Eye (tissue), 1 donor: Measurements from ENCODE around the gene ARHGAP15.
A peak's percentile ranks its signal among the peaks of the same experiment; 100 is the strongest.

Experiments
- DNase-seq: peaks from one replicate; pipeline ENCODE4 v3.0.0-alpha.2; 2015

Gene ARHGAP15

DNA sequence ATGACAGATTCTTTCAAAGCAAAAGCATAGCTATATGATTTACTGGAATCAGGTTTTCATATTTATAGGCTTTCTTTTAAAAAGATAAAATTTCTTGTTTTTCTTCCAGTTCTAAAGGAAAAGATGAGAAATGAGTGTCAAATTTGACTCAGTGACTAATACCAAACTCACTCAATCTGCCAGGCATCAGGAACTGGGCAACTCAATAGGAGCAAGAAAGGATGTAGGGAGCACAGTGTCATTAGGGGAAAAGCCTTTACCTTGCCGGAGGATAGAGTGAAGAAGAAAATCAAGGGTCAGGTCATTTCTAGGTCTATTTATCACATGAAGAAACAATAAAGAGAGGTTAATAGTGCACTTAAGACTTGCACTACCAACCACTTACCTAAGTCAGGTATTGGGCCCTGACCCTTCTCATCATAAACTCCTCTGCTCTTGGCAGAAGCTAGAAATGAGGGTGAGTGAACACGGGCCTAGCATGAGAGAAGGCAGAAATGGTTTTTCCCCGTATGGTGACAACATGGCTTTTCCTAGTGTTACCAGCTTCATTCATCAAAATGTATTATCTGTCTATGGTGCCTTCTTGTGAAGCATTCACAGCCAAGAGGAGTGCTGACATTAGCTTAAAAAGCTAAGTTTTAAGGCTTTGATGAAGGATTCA lies 151.0 kb downstream of the ARHGAP15 start:
- DNase-seq = no peak

DNA sequence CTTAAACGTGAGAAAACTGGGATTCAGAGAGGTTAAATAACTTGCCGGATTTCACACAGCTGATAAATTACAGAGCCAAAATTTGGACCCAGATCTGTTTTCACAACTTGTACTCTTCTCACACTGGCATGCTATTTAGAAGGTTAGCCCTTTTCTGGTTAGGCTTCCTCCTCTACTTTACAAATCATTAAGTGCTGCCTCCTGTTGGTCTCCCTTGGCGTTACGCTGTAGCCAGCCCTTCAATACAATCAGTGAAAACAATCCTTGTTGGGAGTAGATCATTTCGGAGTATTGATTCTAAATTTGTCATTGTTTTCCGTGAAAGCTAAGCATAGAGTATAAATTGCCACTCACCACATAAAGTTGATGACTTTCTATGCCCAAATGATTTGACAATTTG lies 153.5 kb downstream of the ARHGAP15 start:
- DNase-seq = no peak

DNA sequence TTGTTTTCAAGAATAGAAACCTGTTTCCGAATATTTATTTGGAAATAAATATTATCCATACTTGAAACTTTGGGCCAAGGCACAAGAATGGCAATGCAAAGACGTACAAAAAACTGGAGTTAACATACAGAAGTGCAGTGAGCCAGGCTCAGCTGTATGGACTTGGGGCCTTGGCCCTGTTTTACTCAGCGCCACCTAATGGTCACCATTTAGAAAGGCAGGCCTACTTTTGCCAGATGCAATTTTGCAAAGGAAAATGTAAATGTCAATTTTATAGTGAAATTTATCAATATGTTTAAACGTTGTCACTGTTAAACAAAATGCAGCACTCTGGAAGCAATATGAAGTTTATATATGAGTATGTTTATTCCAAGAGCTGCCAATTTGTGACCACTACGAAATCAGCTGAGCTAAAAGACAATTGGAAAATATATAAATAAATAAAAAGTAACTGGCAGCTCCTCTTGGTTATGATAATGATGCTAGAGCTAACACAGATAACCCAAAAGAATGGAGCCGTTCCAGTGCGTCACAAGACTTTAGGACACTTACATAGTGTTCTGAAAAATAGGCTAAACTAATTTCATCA lies 155.0 kb downstream of the ARHGAP15 start:
- DNase-seq = peak; percentile 34

DNA sequence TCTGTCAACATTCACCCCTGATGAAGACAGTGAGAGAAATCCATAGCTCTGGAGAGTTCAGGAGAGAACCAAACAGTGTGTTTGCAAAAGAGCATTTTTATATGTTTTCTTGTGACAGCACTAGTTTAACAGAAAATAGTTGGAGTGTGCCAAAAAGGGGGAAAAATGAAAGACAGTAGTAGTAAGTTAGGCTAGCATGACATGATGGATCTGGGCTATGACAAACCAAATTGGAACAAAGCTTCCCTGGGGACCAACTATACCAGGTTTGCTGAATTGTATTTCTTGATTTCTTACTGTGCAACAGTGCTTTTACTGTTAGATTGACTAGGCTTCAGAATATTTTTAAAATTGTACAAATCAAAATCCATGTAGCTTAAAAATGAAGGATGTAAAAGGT lies 159.8 kb downstream of the ARHGAP15 start:
- DNase-seq = peak; percentile 50

DNA sequence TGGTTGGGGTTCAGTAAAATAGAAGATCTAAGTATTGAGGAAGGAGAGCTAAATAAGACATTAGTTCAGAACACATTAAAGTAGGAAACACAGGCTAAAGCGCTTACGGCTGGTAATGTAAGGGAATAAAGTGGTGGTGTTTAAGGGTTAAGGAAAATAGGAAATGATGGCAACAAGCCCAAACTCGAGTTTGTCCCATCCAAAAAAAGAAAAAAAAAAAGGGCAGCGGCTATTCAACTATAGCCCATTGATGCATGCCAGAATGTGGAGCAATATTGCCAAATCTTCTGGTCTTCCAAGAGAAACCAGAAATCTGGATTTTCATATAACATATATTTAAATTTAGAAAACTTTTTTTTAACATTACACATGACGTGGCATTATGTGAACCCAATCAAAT lies 161.0 kb downstream of the ARHGAP15 start:
- DNase-seq = no peak

DNA sequence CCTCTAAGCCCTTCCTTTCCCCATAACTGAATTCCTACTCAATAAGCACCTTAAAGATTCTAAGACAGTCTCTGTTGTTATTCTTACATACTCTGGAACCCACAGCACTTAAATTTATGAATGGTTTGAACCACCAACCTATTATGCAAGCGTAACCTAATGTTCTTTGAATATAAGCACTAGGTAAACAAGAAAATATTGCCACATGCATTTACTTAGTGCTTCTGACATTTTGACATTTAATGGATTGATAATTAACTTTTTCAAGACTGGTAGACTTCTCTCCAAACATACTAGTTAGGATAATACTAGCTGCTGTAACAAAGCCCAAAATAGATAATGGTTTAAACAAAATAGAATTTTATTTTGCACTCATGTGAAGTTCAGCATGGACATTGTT lies 164.8 kb downstream of the ARHGAP15 start:
- DNase-seq = no peak

DNA sequence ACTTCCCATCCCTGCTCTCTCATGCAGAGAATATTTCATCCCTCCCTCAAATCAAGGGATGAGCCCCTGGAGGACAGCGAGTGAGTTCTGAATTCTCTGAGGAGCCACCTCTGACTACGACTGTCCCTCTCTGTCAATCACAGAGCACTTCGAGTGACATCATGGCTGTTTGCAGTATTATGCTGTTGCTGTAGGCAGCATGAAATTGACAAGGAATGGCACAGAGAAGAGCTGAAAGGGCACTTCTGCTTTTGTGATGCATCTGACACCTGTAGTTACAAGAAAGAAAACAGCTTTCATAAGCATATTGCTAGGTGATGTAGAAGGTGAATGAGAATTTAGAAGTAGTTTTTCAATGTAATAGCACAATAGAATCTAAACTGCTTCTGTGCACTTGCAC lies 166.9 kb downstream of the ARHGAP15 start:
- DNase-seq = peak; percentile 36

DNA sequence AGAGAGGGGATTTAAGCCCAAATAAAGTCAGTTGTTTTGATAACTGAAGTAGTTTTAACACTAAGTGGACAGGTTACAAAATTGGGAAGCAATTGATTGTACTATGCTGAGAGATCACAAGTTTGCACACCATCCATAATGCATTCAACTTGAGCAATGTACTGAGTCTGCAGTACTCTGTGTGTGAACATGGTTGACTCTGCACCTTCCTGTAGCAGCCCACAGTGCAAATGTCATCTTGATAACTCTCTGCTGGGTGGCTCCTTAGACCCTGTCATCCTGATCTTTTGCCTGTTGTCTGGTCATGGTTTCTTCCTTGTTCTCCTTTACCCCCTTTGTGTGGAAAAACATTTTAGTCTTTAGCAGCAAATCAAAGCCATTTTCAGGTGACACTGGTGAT lies 168.0 kb downstream of the ARHGAP15 start:
- DNase-seq = no peak

DNA sequence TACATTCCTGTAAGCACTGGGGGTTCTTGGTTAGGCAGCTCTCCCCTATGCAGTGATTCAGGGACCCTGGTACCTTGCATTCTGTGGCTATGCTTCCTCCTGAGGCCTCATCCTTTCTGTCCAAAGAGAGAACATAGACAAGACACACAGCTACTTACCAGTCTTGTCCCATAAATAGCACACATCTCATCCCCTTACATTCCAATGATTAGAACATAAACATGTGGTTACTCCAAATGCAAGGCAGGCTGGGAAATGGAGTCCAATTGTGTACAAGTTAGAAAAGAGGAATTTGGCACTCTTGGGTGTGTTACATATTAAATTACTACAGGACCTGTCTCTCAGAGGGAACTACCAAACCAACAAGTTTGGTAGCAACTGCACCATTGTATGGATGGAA lies 171.3 kb downstream of the ARHGAP15 start:
- no peak for DNase-seq

DNA sequence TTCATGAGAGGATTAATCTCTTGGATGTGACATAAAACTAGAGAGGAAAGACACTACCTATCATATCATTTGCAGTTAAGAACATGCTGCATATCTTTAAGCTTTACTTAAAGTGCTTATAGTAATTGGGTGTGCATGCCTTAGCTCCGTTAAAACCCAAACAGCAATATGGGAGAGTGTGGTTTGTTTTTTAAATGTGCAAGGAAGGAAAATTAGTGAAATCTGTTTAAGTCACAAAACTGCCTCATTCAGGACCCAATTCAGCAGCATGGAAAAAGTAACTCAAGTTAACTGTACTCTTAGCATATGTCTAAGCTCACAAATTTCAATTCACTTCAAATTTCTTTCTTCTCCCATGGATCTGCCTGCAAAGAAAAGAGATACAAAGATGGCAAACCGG lies 182.2 kb downstream of the ARHGAP15 start:
- DNase-seq = no peak

DNA sequence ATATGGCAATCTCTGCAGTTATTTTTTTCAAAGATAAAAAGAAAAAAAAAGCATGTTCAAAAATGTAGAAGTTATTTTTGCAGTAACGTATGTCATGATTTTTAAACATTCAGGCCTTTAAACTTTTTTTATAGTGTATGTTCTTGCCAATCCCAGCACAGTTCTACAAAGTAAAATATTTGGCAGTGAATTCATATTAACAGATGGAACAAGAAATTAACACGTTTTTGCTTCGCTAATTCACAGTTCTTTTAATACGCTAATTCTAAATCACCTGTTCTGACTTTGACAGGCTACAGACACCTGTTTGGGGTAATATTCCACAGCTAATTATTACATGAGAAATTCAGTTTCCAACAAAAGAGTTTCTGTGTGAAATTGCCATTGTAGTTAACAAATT lies 183.2 kb downstream of the ARHGAP15 start:
- no peak for DNase-seq

DNA sequence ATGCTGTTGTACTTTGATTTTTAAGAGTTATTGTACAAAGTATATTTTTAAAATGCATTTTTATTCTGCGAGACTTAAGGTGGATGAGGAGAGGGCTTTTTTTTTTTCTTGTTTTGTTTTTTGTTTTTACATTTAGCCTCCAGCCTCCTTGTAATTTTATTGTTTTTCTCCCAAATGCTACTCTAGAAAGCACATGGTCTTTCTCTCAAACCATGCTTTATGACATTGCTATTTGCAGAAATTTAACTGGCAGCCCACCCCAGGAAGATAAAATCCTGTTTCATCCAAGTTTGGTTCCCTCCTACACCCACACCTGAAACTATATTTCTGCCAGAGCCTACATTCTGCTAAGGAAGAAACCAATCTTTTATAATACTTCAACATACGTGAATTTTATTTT lies 184.6 kb downstream of the ARHGAP15 start:
- DNase-seq = no peak

DNA sequence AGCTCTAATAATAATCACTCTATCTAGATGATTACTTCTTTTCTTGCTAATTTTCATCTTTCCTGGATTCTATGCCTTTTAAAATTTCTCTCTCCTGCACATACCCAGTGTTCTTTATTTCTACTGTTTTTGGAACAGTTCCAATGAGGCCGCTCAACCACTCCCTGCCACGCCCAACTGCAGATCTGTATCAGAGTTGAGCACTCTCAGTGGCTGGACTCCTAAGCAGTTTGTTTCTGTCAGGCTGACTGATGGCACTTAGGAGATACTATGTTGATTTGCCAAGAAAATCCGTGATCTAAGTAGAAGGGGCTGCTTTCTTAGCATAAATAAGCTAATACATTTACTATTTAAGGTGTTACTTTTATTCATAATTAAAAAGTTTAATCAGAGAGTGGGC lies 192.8 kb downstream of the ARHGAP15 start:
- no peak for DNase-seq

DNA sequence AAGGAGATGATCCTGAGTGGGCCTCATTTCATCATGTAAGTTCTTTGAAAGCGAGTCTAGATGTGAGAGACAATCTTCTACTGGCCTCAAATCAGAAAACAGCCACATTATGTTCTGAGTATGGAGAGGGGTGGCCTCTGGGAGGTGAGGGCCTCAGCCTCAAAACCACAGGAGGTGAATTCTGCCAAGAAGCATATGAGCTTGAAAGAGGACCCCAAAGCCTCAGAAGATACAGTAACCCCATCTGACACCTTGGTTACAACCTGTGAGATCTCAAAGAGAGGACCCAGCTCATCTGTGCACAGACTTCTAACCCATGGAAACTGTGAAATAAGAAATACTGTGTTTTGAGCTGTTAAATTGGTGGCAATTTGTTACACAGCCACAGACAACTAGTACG lies 200.1 kb downstream of the ARHGAP15 start:
- no peak for DNase-seq

DNA sequence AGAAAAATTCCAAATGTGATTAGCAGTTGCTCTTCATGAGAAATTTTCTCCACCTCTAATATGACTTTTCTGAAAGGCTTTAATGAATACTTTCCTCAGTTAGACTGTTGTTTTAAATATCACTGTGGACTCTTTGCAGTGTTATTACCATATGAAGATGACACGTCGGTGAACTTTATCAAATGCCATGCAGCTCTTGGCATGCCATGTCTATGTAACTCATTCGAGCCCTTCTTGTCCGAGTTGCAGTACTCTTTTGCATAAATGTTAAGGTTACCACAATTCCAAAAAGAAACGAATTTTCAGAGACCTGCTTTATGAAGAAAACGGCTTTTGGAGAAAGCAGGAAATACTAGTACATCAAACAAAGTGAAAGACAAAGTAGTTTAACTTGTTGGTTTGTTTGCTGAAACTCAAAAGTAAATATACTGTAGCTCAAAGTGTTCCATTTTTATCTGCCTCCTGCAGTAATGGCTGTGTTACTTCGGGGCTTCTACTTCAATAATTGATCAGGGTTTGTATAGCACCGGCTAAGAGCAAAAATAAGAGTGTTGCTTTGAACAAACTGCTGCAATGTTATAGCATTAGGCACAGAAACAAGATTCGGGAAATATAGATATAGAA lies 204.1 kb downstream of the ARHGAP15 start:
- DNase-seq = no peak

DNA sequence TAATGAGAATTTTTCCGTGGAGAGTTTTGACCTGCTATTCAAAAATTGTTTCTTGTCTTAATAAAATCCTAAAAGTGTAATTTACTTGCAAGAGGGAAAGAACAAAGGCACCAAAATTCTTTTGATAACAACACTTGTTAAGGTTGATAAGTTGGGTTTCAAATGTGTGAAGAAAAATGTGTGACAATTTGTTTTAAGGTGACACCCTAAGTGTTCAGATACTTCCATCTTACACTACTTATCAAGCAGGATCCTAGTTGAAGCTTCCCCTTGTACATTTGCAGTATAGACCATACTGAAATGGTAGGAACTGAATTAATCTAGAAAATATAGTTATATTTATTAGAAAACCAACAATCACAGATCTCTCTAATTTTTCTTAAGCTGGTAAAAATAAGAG lies 204.6 kb downstream of the ARHGAP15 start:
- no peak for DNase-seq

DNA sequence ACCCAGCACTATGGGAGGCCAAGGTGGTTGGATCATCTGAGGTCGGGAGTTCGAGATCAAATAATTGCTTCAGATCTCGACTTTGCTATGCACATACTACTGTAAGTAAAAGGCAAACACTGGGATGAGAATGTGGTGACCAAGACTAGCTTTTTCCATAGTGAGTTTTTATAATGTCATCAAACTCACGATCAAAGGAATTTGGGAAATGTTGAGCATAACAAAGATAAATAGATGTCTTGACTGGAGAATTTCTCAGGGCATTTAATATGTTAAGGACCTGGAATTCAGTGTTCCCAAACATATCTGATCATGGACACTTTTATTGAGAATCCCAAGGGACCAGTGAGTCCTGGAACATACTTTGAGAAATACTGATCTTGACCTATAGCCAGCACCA lies 205.6 kb downstream of the ARHGAP15 start:
- no peak for DNase-seq

DNA sequence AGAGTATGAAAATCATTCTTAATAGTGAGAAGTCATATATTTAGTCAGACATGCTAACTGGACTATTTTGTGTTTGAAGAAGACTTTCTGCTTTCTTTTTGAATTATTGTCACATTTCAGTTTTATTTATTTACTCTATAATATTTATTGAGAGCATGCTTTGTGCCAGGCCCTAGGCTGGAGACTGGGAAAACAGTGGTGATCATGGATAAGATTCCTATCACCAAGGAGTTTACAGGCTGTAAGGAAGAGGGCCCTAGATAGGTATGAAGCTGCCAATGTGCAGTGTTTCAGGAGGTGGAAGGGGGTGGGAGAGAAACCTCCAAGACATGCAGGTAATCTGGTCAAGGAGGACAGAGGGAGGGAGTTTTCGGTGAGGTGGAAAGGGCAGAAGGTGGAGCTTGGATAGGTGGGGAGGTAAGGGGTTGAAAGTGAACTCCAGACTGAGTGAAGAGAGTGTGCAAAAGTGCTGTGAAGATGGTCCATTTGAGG lies 207.5 kb downstream of the ARHGAP15 start:
- DNase-seq = no peak

DNA sequence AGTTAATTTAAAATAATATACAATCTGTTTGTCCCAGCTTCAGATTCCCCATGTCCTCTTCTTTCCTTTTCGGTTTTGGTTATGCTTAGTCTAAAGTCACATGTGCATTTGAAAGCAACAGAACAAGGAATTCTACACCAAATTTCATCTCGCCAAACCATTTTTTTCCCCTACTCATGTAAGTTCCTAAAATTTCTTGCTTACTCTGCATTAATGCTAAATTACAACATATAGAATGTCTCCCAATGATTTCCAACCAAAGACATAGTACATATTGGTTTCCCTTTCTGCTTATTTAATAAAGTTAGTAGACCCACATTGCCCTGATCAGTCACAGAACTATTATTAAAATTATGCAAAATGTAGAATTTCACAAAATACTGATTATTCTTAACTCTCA lies 212.3 kb downstream of the ARHGAP15 start:
- DNase-seq = no peak

DNA sequence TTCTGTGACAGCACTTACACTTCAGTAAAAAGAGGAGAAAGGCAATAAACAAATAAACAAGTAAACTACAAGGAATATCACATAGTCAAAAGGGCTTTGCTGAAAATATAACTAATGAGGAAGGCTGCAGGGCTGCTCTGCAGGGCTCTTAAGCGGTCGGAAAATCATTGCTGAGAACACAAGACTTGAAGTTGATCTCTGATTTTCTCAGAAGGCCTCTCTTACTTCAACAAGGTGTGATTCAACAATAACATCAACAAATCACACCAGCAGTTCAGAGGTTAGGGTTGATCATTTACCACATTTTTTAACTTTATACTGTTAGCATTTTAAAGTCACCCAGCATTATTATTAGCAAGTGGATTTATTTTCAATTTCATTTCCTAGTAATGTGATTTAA lies 215.6 kb downstream of the ARHGAP15 start:
- no peak for DNase-seq

DNA sequence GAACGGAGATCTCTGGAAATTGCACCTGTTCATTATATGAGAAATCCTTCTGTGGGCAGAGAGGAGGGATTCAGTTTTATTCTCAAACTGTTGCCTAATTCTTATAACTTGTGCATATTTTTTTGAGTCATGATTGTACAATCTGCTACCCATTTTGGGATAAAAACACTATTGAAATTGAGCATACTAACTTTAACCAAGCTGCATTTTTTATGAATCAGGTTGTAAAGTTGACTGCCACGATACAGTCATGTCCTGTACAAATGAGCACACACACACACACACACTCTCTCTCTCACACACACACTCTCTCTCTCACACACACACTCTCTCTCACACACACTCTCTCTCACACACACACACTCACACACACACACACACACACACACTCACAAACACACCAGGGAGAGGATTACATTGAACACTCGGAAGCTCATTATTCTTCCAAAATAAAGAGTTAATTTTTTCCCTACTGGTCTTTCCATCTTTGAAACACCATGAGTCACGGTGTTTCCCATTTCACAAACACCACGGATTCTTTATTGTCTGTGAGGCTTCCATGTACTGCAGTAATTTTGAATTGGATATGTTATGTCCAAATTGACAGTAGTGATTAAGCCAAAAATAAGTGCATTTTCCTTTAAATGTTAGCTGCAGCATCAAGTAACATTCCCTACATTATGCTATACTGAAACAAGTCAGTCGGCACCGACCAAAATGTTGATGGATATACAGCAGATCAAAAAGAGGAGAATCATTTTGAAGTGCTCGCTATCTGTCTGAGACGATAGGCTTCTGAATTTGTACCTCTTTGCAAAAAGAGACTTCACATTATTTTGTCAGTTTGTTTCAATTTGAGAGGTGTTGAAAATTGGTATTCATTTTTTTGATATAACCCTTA lies 216.9 kb downstream of the ARHGAP15 start:
- DNase-seq = no peak

DNA sequence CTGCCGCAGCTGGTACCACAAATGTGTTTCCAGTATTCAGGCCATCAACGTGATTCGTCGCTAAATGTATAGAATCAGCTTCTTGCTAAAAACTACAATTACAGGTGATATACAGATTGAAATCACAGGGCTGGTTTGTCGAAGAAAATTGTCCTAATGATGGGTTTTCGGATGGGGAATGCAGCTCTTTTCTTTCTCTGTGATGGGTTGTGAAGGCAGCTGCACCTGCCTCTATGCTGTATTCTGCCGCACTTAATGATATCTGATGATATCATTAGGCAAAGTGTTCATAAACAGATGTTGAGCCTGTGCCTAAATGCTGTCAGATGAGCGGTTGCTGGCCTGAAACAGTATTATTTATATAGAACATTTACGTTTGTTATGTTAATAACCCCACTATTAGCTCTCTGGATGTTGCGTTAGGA lies 218.1 kb downstream of the ARHGAP15 start:
- no peak for DNase-seq

DNA sequence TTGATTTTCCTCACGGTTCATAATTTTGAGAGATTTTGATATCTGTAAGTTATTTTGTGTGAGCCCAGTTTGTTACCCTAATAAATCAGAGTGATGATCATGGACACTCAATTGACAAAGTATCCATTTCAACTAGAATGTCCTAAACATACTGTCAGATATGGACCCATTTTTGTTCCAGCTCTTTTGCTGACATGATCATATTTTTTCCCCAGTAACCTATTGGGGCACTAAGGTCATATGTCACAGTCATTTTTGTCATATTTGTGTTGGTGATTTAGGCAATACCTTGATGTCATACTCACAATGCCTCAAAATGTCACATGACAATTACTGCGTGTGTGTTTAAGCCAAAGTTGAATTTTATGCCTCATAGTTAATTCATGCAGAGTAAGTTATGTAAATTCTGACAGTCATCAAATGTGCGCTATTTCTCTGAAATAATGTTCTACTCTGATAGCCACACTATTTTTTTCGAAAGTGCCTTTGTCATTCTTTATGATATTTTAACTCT lies 218.7 kb downstream of the ARHGAP15 start:
- no peak for DNase-seq
